Right kidney (tissue), 9 donors: ENCODE data around the gene PER1.

Experiments used
- DNase-seq: peaks from one replicate; pipeline ENCODE4 v3.0.0-alpha.2; 2016
- long read RNA-seq, 8 donors: transcript quantifications; one replicate each; lab custom pipeline, GENCODE V29; 2026

The PER1 gene, protein sequence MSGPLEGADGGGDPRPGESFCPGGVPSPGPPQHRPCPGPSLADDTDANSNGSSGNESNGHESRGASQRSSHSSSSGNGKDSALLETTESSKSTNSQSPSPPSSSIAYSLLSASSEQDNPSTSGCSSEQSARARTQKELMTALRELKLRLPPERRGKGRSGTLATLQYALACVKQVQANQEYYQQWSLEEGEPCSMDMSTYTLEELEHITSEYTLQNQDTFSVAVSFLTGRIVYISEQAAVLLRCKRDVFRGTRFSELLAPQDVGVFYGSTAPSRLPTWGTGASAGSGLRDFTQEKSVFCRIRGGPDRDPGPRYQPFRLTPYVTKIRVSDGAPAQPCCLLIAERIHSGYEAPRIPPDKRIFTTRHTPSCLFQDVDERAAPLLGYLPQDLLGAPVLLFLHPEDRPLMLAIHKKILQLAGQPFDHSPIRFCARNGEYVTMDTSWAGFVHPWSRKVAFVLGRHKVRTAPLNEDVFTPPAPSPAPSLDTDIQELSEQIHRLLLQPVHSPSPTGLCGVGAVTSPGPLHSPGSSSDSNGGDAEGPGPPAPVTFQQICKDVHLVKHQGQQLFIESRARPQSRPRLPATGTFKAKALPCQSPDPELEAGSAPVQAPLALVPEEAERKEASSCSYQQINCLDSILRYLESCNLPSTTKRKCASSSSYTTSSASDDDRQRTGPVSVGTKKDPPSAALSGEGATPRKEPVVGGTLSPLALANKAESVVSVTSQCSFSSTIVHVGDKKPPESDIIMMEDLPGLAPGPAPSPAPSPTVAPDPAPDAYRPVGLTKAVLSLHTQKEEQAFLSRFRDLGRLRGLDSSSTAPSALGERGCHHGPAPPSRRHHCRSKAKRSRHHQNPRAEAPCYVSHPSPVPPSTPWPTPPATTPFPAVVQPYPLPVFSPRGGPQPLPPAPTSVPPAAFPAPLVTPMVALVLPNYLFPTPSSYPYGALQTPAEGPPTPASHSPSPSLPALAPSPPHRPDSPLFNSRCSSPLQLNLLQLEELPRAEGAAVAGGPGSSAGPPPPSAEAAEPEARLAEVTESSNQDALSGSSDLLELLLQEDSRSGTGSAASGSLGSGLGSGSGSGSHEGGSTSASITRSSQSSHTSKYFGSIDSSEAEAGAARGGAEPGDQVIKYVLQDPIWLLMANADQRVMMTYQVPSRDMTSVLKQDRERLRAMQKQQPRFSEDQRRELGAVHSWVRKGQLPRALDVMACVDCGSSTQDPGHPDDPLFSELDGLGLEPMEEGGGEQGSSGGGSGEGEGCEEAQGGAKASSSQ (N-terminal part only)
- long read RNA-seq, donor 1, partial matches to known transcripts: 0 of 3 reads
- long read RNA-seq, donor 1, other reads (novel, unspliced or antisense): 0 of 3 reads
- long read RNA-seq, donor 2, partial matches to known transcripts: 0 of 3 reads
- long read RNA-seq, donor 2, other reads (novel, unspliced or antisense): 0 of 3 reads
- long read RNA-seq, donor 3, partial matches to known transcripts: 0 of 2 reads
- long read RNA-seq, donor 3, other reads (novel, unspliced or antisense): 0 of 2 reads
- long read RNA-seq, donor 4, partial matches to known transcripts: 0 of 3 reads
- long read RNA-seq, donor 4, other reads (novel, unspliced or antisense): 0 of 3 reads
- long read RNA-seq, donor 5, partial matches to known transcripts: 0 of 2 reads
- long read RNA-seq, donor 5, other reads (novel, unspliced or antisense): 0 of 2 reads
- long read RNA-seq, donor 6, partial matches to known transcripts: 5 of 13 reads
- long read RNA-seq, donor 6, other reads (novel, unspliced or antisense): 0 of 13 reads
- long read RNA-seq, donor 7: 0 reads
- long read RNA-seq, donor 8, partial matches to known transcripts: 0 of 3 reads
- long read RNA-seq, donor 8, other reads (novel, unspliced or antisense): 0 of 3 reads

DNA sequence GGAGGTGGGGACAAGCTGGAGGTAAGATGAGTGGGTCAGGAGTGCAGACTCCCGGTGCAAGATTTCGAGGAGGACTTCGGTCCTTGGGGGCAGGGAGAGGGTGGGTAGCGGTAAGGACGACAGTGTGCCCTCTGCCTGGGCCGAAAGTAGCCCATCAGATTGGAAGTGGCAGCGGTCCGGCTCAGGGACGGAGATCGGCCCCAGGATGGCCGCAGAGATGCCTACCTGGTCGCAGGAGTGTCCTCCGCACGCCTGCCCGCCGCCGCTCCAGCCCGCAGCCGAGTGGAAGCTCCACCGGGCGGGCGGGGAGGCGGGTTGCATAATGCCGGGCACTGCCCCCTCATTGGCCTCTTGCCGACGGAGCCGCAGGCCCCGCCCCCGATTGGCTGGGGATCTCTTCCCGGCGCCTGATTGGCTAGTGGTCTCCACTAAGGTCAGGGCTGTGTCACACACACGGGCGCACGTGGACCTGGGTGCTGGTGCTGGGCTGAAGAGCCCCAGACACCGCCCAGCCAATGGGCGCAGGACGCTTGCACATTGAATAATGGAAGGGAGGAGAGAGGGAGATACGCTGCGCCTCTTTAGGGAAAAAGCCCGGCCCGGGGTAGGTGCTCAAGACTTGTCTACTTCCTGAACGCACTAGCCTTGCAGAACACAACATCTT is at the start of gene PER1:
Gene PER1, minus strand, starts transcription at position 293 of the 664 bp plus-strand sequence. CDS start 1,698 bp downstream, outside the sequence.
- peak; percentile 89 for DNase-seq

DNA sequence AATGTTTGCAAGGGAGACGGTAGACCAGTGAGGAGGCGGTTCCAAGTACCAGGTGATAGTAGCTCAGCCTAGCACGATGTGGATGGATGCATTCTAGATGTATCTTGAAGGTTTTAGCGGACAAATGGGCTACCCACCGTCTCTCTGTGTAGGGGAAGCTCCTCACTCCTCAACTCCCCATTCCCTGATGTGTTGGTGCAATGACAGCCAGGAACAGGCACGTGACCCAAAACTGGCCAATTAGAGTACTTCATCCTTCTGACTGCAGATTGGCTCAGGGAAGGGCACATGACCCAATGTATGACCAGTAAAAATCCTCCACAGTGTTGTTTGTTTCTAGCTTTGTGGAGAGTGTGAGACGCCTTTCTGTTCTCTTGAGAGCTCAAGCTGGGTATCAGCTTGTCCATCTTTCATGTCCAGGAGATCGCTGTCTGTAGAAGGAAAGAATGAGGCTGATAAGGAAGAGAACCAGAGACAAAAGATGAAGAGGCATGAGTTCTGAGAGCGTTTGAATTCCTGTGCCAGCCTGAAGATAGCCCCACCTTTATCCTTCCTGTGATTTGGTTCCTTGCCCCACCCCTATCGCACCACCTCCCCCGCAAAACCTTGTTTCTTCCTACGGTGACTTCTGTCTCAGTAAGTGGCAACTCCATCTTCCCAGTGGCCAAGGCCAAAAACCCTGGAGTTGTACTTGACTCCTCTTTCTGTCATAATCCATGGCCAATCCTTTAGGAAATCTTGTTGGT is 40.0 kb upstream of the PER1 start:
- DNase-seq: peak; percentile 65

DNA sequence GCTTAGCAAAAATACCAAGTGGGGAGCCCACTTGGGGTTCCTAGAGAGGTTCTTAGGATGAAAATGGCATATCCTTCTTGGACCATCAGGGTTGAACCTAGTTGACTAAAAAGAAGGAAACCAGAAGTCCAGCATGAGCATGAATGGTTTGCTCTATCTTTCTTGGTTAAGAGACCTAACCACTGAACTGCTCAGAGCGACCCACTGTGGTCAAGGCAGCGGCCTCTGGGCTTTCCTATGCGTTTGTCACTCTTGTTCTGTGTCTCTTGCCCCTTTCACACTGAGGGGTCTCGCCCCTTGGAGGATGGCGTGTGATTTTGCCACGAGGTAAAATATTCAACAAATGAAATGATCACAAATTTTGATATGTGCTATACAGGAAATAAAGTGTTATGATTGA is 38.3 kb upstream of the PER1 start:
- DNase-seq: no peak

DNA sequence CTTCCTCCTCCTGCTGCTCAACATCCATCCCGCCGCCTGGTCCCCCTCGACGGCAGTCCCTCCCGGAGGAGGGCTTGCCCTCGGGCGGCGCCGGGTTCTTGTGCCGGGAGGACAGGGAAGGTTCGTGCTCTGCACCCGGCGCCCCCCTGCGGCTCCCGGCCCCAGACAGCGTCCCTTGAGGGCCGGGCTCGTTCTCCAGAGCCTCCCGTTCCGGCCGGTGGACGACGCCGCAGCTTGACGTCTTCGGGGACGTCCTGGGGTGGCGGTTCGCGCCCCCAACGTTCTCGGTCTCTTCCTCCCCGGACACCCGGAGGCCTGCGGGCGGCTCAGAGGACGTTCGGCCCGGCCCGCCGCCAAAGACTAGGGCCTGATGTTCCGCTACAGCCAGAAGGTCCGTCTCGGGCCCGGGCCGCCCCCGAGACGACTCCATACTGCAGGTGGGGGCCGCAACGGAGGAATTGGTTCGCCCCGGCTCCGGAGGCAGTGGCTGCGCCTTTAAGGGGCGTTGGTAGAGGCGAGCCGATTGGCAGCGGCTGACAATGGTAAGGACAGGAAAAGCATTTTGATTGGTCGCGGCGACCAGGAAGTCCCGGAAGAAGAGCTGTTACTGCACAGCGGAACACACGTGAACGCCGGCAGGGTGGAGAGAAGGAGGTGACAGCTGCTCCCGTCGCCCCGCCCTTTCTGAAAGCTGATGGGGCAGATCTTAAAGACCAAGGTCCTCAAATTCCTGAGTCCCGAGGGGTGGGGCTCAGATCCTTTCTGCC is 37.7 kb upstream of the PER1 start, which contains the start of gene BORCS6:
Gene BORCS6, minus strand, starts transcription at position 470 of the 767 bp plus-strand sequence. Its CDS starts 40 bp downstream, at position 430.
- DNase-seq: peak; percentile 96

DNA sequence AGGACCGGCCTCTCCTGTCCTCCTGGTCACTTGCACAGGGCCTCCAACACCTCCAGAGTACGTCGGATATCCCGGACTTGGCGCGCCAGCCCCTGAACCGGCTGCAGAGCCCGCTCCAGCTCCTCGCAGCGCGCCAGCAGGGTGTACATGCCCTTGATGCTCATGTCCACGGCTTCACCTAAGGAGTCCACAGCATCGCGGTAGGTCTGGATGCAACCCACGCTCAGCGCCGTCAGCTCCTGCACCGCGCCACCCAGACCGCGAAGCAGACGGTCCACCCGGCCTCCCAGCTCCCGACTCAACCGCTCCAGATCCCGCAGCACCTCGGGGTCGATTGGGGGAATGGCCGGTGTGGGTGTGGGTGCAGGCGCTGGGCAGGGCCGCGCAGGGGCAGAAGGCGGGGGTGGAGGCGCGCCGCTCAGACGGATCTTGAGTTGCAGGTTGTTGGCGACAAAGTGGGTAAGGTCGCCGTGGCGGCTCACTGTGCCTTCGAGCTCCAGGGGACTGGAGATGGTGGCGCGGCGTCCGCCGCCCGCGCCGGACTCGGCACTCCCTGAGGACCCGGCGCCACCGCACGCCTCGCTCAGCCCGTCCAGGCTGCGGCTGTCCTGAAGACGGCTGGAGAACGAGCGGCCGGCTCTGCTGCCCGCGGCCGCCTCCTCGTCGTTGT is 37.0 kb upstream of the PER1 start:
- no peak for DNase-seq

DNA sequence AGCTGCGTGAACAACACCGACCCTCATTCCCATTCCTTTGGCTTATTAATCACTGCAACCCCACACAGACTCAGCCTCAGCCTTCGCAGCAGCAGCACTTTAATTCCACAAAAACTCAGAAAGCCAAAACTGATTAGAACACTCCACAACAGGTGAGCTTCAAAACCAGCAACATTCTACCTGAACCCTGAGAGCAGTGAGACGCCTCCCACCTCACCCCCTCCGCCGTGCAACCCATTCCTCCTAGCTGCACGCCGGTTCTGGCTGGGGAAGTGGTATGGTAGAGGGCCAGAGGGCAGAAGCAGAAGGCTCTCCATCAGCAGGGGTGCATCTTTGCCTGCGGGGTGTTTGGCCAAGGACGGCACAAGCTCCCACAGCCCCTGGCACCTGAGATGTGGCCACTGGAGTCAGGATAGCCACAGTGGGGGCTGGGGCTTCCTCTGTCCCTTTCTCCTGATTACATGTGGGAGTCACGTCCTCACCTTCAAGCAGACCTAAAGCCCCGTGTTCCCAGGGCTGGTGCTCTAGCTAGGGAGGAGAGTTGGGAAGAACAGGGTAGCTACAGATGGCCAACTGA is 36.1 kb upstream of the PER1 start:
- DNase-seq: peak; percentile 30

DNA sequence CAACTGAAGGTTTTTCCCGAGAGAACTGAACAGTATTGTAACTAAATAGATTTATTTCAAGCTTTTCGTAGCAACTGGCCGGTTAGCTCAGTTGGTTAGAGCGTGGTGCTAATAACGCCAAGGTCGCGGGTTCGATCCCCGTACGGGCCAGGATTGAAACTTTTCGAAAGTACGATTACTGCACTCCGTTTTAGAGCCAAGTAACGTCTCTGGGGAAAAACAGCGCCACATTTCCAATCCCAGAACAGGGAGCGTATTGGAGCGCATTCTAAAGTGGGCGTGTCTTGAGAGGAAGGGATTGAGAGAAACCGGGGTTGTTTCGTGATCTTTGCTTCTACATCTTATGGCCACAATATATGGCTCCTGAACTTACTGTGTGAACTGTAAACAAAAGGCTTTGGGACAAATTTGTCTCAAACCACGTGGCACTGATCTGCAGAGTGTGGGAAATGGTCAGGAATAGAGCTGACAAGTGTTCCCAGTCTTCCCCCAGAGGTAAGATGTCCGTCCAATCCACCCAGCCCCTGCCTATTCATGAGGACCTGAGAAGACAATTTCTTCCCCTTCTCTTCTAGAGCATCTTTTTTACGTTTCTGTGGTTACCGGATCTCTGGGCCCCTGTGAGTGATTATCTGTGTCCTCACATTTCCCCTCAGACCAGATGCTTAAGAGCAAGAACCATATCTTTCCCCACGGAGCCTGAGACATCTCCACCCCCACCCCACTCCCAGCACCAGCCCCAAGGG is 35.5 kb upstream of the PER1 start:
- peak; percentile 86 for DNase-seq

DNA sequence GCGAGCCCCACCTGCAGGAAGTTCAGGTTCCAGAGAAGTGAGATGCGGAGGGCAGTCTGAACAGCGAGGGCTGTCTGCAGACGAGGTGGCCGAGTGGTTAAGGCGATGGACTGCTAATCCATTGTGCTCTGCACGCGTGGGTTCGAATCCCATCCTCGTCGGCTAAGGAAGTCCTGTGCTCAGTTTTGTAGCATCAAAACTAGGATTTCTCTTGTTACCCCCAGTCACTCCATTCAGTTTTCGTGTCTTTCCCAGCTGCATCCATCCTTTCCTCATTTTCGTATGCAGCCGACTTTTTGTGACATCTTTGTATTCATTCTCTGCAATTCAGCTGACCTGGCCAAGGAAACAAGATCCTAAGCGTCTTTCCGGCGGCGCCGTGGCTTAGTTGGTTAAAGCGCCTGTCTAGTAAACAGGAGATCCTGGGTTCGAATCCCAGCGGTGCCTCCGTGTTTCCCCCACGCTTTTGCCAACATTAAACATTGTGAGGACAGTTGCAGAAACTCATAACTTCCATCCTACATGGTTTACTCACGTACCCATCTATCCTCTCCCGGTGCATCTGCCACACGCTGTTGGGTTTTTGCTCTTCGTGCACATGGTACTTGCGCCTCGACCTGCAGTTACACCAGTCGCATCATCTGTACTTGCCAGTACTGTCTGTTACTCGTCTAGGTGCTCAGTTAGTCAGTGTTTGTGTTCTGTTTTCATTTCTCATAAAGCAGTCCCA is 34.7 kb upstream of the PER1 start:
- peak; percentile 94 for DNase-seq

DNA sequence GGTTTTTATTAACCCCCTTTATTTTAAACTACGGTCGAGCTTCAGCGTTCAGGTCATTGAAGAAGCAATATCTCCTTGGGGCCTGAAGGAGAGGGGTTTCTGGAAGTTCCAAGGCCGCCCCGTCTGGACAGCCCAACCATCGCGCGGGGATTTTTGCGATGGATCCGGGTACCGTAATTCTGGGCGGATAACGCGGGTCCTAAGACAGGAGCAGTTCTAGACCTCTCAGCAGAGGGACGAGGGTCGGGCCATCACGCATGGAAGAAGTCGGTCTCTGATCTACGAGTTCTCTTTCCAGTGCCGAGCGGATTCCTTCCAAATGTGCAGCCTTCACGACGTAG is 34.2 kb upstream of the PER1 start:
- peak; percentile 94 for DNase-seq

DNA sequence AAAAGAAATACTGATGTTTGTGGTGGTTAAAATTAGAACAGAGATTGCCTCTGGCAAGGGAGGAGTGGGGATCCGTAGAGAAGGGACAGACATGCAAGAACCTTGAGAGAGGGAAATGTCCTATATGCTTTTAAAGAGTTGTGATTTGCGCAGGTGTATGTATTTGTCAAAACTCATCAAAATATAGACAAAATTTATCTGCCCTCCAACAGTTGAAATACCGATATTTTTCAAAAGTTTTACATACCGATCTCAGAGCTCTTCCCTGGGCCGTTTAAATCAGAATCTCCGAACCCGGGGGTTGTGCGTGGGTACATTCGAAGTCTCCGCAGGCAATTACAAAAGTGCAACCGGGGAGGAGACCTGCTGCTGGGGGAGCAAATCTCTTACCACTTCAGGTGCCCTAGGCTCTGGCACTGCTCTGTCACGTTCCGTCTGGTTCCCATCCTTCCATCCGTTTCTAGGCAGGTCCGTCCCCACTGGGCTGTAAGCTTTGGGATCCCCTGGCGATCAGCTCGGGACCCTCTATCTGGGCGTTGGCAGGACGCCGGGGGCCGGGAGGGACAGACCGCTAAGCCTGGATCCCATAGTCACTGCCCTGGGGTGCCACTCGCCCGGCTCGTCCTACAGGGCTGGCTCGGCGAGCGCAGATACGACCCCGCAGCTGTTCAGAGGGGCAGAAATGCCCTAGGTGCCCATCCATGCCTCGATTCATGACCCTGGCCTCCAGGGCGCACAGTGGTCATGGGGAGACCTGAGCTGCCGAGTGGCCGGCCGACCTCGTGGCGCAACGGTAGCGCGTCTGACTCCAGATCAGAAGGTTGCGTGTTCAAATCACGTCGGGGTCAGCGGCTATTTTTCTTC is 33.6 kb upstream of the PER1 start:
- DNase-seq: peak; percentile 93

DNA sequence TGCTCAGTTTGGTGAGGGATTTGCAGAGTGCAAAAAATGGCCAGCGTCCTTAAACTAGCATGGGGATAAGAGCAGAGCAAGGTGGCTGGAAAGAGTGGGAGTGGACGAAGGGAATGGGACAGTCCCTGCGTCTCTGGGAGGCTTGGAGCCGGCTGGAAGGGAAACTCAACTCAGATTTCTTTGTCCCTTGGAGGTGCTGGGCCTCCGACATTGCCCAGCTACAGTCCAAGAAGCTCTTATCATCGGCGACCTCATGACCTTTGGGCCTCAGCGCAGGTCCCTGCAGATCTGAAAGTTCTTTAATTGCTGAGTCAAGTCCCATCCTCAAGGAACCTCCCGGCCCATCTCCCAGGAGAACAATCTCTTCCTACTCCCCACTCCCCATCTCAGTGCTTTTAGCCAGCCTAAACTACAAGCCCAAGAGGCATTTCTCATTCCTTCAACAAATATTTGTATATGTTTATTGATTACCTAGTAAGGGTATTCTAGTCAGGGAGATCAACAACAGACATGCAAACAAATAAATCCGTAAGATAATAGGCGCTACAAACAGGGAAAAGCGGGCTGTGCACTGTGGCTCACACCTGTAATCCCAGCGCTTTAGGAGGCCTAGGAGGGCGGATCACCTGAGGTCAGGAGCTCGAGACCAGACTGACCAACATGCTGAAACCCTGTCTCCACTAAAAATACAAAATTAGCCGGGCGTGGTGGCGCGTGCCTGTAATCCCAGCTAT is 25.0 kb upstream of the PER1 start:
- DNase-seq: peak; percentile 15

DNA sequence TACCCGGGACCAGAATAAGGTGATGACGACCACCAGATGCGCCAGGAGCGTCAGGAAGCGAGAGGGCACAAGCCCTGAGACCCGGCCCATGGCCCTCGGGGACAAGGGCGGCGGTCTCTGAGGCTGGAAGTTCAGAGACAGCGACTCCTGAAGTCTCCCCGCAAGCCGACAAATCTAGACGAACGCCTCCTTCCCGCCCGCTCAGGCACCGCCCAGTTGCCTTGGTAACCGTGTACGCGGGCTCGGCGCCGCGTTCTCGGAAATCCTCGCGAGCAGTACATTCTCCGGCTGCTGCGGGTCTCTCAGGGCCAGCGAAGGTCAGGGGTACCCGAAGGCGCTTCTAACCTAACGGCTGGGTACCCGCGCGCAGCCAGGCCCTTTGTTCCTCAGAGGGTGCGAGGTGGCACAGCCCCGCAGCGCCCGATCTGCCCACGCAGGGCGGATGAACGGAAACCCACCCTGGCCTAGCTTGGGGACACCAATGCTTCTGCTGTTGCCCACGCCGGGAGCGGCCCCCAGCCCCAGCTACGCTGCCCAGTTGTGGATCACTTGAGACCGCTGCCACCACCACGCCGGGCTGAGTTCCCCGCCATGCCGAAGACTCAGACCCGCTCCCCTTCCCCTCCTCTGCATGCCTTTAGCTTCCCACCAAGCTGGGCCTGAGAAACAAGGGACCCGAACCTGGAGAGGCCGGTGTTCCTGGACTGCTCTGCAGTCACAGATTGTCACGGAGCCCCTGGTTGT is 24.2 kb upstream of the PER1 start, which contains the start of gene TMEM107:
Gene TMEM107, minus strand, starts transcription at position 184 of the 744 bp plus-strand sequence. Its CDS starts 94 bp downstream, at position 90.
- peak; percentile 93 for DNase-seq

DNA sequence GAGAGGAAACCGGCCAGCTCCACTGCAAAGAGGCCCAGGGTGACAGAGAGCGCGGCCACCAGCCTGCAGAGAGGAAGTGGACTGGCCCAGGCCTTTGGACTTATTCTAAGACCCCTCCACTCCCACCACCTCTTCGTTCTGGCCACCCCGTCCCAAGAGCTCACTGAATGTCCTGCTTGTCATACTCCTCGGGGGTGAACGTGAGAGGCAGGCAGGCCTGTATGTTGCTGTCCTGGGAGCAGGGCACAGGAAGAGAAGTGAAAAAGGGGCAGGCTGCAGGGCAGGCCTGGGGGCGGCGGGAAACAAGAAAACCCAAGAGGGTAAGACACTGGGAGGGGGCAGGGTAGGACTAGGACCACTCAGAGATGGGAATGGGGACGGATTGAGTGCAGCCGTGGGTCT is 23.6 kb upstream of the PER1 start:
- no peak for DNase-seq

DNA sequence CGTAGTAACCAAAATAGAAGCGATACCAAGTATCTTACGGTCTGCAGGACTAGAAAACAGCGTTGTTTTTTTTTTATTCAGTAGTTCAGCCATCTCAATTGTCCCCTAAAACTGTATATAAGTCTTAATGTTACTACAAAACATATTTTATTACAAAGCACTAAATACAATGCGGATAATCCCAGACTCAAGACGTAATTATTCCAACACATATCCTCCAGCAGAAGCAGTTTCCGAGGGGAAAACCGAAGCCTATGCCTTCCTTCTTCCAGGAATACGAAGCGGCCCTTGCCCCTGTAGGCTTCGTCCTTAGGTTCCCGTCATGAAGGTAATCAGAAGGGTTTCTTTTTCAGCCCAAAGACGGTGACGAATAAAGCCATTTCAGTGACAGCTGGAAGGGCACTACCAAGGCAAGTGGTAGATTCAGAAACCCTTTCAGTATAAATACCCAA is 21.7 kb upstream of the PER1 start:
- peak; percentile 67 for DNase-seq
